Heart left ventricle (tissue), 16 donors: ENCODE measurements around the gene DIS3L2. TPM values are rescaled to one million over a fixed set of nuclear protein-coding genes. Genes with fewer than 3 reads are reported as not detected.

Source experiments
- ATAC-seq, 4 donors: fragments of 200-7000 bp; cut with Tn5 transposase; one replicate each; pipeline ENCODE4 v1.9.1; 2020 to 2022; ENCODE audit warnings: moderate library complexity in 4 of 4, mild to moderate bottlenecking in 3 of 4, moderate number of reproducible peaks in 1 of 4
- DNase-seq, 5 donors: peaks; one replicate each; pipeline ENCODE4 v3.0.0-alpha.2; 2020
- H3K27ac ChIP-seq, 12 donors: fragments of 200-600 bp; sonication (generic) in 4 of 12; one replicate each; pipeline versions ENCODE4 v1.5.0 to v1.8.0; 2016 to 2022; ENCODE audit warnings: mild to moderate bottlenecking in 2 of 12
- H3K27me3 ChIP-seq, 9 donors: fragments of 200-600 bp; sonication (generic) in 2 of 9; one replicate each; pipeline versions ENCODE4 v1.5.1 to v1.8.0; 2016 to 2022; ENCODE audit warnings: mild to moderate bottlenecking in 3 of 9
- H3K36me3 ChIP-seq, 9 donors: fragments of 200-600 bp; sonication (generic) in 2 of 9; one replicate each; pipeline versions ENCODE4 v1.5.0 to v1.8.0; 2018 to 2022; ENCODE audit warnings: mild to moderate bottlenecking in 2 of 9
- H3K4me1 ChIP-seq, 12 donors: fragments of 200-600 bp; sonication (generic) in 4 of 12; one replicate each; pipeline versions ENCODE4 v1.5.0 to v1.8.0; 2016 to 2022; ENCODE audit warnings: mild to moderate bottlenecking in 3 of 12
- H3K4me3 ChIP-seq, 12 donors: fragments of 200-600 bp; sonication (generic) in 4 of 12; one replicate each; pipeline versions ENCODE4 v1.5.0 to v1.8.0; 2017 to 2022; ENCODE audit warnings: mild to moderate bottlenecking in 9 of 12, moderate library complexity in 4 of 12
- H3K9me3 ChIP-seq, 12 donors: fragments of 200-600 bp; sonication (generic) in 4 of 12; one replicate each; pipeline versions ENCODE4 v1.5.0 to v1.8.0; 2016 to 2022; ENCODE audit warnings: mild to moderate bottlenecking in 1 of 12
- POLR2A ChIP-seq, 2 donors: fragments of 450-650 bp; IDR thresholded peaks; one replicate each; pipeline ENCODE4 v1.6.1; 2017; ENCODE audit warnings: antibody characterized with exemption in 2 of 2, mild to moderate bottlenecking in 2 of 2, moderate library complexity in 2 of 2
- WGBS, 4 donors: extraction: QIAGEN DNeasy Blood & Tissue Kit in 2 of 4; methylation state at CpG; one replicate each; pipeline versions ENCODE4 v1.1.5 to v1.1.7; 2013 to 2018; 5-methylcytosine and 5-hydroxymethylcytosine counted together
- intact Hi-C, 10 donors: fragments of 100-400 bp; cut with DNase I; formaldehyde crosslinking; loops; one replicate each; pipeline versions ENCODE4 v1.11.1 to v1.14.2; 2022
- polyA plus RNA-seq, 2 donors: library from polyadenylated mRNA; stranded (reverse); fragments of 200-250 nt; gene quantifications; one replicate each; pipeline ENCODE4 v1.2.3, GENCODE V29; 2013
- total RNA-seq, 9 donors: library from RNA; depleted of rRNA in 2 of 9; stranded (reverse); fragments of >200 nt in 2 of 9; fragmentation: NEBNext Ultra II Directional in 3 of 9; extraction: Animal tissue kit (Norgen Biotek cat#: 25700) in 3 of 9; gene quantifications; one replicate each; pipeline versions ENCODE4 v1.1.0 to v1.2.4, GENCODE V29; 2016 to 2023
- TF ChIP-seq, protein P1 (sequence below), 12 donors: fragments of 200-600 bp; sonication (generic) in 4 of 12; IDR thresholded peaks; one replicate each; pipeline versions ENCODE4 v1.5.0 to v1.8.0; 2018 to 2022; ENCODE audit warnings: antibody characterized with exemption in 12 of 12, mild to moderate bottlenecking in 5 of 12
- donor health status: ischemic (EF 13 %, LVEDD 7.1; RV severe dilation, severe dysfunction).
- donor health status: healthy with polysubstance abuse.
- donor health status: DM: no; HTN: yes; CAD: no.
- donor health status: DM: no; HTN: no; CAD: no.
- donor health status: ischemic (EF 25% LVEDD 6.9; RV normal size, moderate dysfunction).
- donor health status: ischemic (EF 25% LVEDD 5.7; RV mildly dilated, moderate dysfunction).
- donor health status: healthy.
- donor health status: DM: yes; HTN: yes; CAD: no.
- donor health status: ischemic (EF 35%, LVEDD 5.7; RV mildly dilated, moderate dysfunction).
- donor health status: nonischemic (EF 11% LVEDD 7.7; RV severe dilation, severe dysfunction).
- donor health status: DM: yes; HTN: yes; CAD: no.
- donor health status: PGD.
- donor health status: ischemic (EF 29% LVEDD 5.4; RV normal size, mild dysfunction).
- donor health status: nonischemic (EF 23%, LVEDD 6.1; RV moderate dilation, normal function).

DIS3L2 gene
- total and polyA plus RNA-seq, 11 donors = 12.4 to 27.3 (median 21.8) TPM

- H3K27ac ChIP-seq = no peak overlapping the region
- 75 to 90% (median 83%) methylated on average over 5 of the region's 5 CpGs for WGBS, 4 donors
- peaks cover 0 to 10% (median 0%) of the 10 kb centered on the region in 12 donors for H3K4me1 ChIP-seq
- intact Hi-C loops = no loop called here
- TF ChIP-seq, protein P1, sequence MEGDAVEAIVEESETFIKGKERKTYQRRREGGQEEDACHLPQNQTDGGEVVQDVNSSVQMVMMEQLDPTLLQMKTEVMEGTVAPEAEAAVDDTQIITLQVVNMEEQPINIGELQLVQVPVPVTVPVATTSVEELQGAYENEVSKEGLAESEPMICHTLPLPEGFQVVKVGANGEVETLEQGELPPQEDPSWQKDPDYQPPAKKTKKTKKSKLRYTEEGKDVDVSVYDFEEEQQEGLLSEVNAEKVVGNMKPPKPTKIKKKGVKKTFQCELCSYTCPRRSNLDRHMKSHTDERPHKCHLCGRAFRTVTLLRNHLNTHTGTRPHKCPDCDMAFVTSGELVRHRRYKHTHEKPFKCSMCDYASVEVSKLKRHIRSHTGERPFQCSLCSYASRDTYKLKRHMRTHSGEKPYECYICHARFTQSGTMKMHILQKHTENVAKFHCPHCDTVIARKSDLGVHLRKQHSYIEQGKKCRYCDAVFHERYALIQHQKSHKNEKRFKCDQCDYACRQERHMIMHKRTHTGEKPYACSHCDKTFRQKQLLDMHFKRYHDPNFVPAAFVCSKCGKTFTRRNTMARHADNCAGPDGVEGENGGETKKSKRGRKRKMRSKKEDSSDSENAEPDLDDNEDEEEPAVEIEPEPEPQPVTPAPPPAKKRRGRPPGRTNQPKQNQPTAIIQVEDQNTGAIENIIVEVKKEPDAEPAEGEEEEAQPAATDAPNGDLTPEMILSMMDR (IDR thresholded peaks at IDR 0.05) = no peak
- no peak for TF ChIP-seq POLR2A (IDR thresholded peaks at IDR 0.05)
- H3K4me3 ChIP-seq = no peak overlapping the region
- peaks cover 0 to 5% (median 0%) of the 10 kb centered on the region in 9 donors for H3K36me3 ChIP-seq
- no peak for ATAC-seq
- peaks cover 0 to 14% (median 0%) of the 10 kb centered on the region in 12 donors for H3K9me3 ChIP-seq
- no peaks in the 10 kb centered on the region for H3K27me3 ChIP-seq
- DNase-seq = no peak
Measured at GRCh38 chr2:232275670-232276069, 314.2 kb downstream of the DIS3L2 start.

DNA sequence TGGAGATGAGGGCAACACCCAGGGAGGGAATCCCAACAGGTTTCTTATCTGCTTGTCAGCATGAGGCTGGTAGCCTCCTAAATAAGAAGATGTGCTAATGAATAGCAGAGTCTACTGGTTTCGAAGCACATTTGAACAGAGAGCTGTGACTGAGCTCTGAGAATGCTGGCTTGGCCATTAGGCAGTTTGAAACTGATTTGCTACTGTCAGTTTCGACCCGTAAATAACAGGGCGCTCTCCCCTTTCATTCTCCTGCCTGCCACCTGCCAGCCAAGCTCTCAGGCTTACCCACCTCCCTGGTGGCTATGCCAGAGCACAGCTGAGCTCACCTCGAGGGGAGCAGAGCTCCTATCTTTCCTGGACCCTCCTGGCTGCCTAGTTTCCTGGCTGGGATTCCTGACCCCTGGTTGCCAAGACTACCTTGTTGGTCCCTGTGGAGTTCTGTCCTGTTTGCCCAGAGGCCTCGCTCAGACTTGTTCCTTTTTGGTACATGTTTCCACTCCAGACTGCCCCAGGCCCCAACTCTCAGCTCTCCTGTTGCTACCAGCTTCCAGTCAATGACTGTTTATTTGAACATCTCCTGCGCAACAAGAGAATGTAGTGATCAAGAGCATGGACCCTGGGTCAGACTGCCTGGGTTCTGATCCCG lies 314.7 kb downstream of the DIS3L2 start:
- no peak overlapping the region for H3K4me3 ChIP-seq
- TF ChIP-seq POLR2A (IDR thresholded peaks at IDR 0.05) = no peak
- TF ChIP-seq, protein P1 (IDR thresholded peaks at IDR 0.05) = no peak
- ATAC-seq (no peak), DNase-seq (no peak)
- WGBS, 4 donors = 74 to 89% (median 79%) methylated on average over 8 of the region's 8 CpGs
- peaks cover 0 to 14% (median 0%) of the 10 kb centered on the region in 12 donors for H3K9me3 ChIP-seq
- H3K27ac ChIP-seq = no peak overlapping the region
- peaks cover 0 to 10% (median 0%) of the 10 kb centered on the region in 12 donors for H3K4me1 ChIP-seq
- H3K36me3 ChIP-seq = peaks cover 0 to 5% (median 0%) of the 10 kb centered on the region in 9 donors
- no peaks in the 10 kb centered on the region for H3K27me3 ChIP-seq
- intact Hi-C loops = no loop called here

GRCh38 chr2:232276733-232277313 lies 315.3 kb downstream of the DIS3L2 start:
- Histone ChIP-seq H3K36me3 (peaks cover 0 to 5% (median 0%) of the 10 kb centered on the region in 9 donors), H3K27me3 (no peaks in the 10 kb centered on the region), H3K9me3 (peaks cover 0 to 14% (median 0%) of the 10 kb centered on the region in 12 donors), H3K4me1 (peaks cover 0 to 10% (median 0%) of the 10 kb centered on the region in 12 donors), H3K4me3 (no peak overlapping the region), H3K27ac (no peak overlapping the region)
- intact Hi-C loops = no loop called here
- TF ChIP-seq POLR2A (IDR thresholded peaks at IDR 0.05) = no peak
- TF ChIP-seq, protein P1 (IDR thresholded peaks at IDR 0.05) = no peak
- DNase-seq = no peak
- no peak for ATAC-seq
- 66 to 76% (median 72%) methylated on average over 6 to 8 of the region's 8 CpGs for WGBS, 4 donors

DNA sequence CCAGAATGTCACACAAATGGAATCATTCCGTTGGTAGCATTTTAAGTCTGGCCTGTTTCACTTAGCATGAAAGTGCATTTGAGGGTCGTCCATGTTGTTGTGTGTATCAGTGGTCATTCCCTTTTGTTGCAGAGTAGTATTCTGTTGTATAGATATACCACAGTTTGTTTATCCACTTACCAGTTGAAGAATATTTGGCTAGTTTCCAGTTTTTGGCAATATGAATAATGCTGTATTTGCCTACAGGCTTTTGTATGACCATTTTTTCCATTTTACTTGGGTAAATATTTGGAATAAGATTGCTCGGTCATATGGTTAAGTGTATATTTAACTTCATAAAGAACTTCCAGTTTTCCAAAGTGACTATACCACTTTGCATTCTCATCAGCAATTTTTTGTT lies 317.0 kb downstream of the DIS3L2 start:
- H3K4me3 ChIP-seq = no peak overlapping the region
- no peak overlapping the region for H3K27ac ChIP-seq
- intact Hi-C loops = no loop called here
- H3K36me3 ChIP-seq = peaks cover 0 to 2% (median 0%) of the 10 kb centered on the region in 9 donors
- TF ChIP-seq, protein P1 (IDR thresholded peaks at IDR 0.05) = no peak
- TF ChIP-seq POLR2A (IDR thresholded peaks at IDR 0.05) = no peak
- H3K27me3 ChIP-seq = no peaks in the 10 kb centered on the region
- WGBS, 4 donors = 96 to 99% (median 98%) methylated on average over 3 of the region's 3 CpGs
- no peak for ATAC-seq
- no peak for DNase-seq
- H3K9me3 ChIP-seq = peaks cover 0 to 14% (median 0%) of the 10 kb centered on the region in 12 donors
- H3K4me1 ChIP-seq = peaks cover 0 to 10% (median 0%) of the 10 kb centered on the region in 12 donors
